IMR-90 (cell line): ENCODE data around the gene GARIN5A. TPM values are rescaled to one million over a fixed set of nuclear protein-coding genes. Genes with fewer than 3 reads are reported as not detected.

Experiments used
- ATAC-seq: fragments of 200-7000 bp; cut with Tn5 transposase; 2 replicates; pipeline ENCODE4 v1.9.1; 2020; ENCODE audit warnings: low read depth, mild to moderate bottlenecking, moderate library complexity
- BruUV-seq: library from RNA; stranded (reverse); fragments of 400-500 nt; replicated peaks from 2 replicates; lab custom pipeline; 2021; lab: Mats Ljungman, UMichigan
- CTCF ChIA-PET: fragments of 300-600 bp; formaldehyde crosslinking; extraction: SDS; loops from one replicate; lab custom pipeline; 2021; ENCODE audit warnings: antibody characterized with exemption; lab: Yijun Ruan, JAX
- POLR2A ChIA-PET: fragments of 300-600 bp; sonication (Branson Sonifier 250); formaldehyde crosslinking; loops from one replicate; lab custom pipeline; 2022; ENCODE audit warnings: antibody characterized with exemption; ENCODE audit not compliant: unreplicated experiment; lab: Charles Lee
- DNase-seq: peaks from one replicate; pipeline ENCODE4 v3.0.0; 2013
- H2AFZ ChIP-seq: replicated peaks from 2 replicates; pipeline ENCODE3; 2013; ENCODE audit warnings: low read length, mild to moderate bottlenecking; ENCODE audit not compliant: poor library complexity
- H2AK5ac ChIP-seq: 2 replicates; pipeline ENCODE4 v1.6.1; 2013; ENCODE audit warnings: low read depth, low read length, inconsistent platforms
- H2AK9ac ChIP-seq: replicated peaks from 2 replicates; pipeline ENCODE3; 2013; ENCODE audit warnings: mild to moderate bottlenecking, low read depth, low read length, moderate library complexity; ENCODE audit not compliant: poor library complexity
- H2BK120ac ChIP-seq: 2 replicates; pipeline ENCODE4 v1.6.1; 2013; ENCODE audit warnings: low read depth, low read length, inconsistent platforms
- H2BK15ac ChIP-seq: 3 replicates; pipeline ENCODE4 v1.6.1; 2013; ENCODE audit warnings: low read depth, low read length, inconsistent platforms
- H2BK20ac ChIP-seq: 2 replicates; pipeline ENCODE4 v1.6.1; 2013; ENCODE audit warnings: low read depth, mild to moderate bottlenecking, inconsistent platforms, low read length, moderate library complexity
- H2BK5ac ChIP-seq: 2 replicates; pipeline ENCODE4 v1.6.1; 2013; ENCODE audit warnings: mild to moderate bottlenecking, low read depth, low read length, inconsistent platforms; ENCODE audit not compliant: poor library complexity, severe bottlenecking
- H3K14ac ChIP-seq: replicated peaks from 2 replicates; pipeline ENCODE4 v1.6.1; 2013; ENCODE audit warnings: low read depth, low read length, inconsistent platforms
- H3K18ac ChIP-seq: 2 replicates; pipeline ENCODE4 v1.6.1; 2013; ENCODE audit warnings: low read depth, low read length, control low read depth
- H3K23ac ChIP-seq: 2 replicates; pipeline ENCODE4 v1.6.1; 2013; ENCODE audit warnings: low read depth, low read length, inconsistent platforms
- H3K27ac ChIP-seq: 2 replicates; pipeline ENCODE4 v1.5.1; 2013; ENCODE audit warnings: mild to moderate bottlenecking, control low read depth, low read length; ENCODE audit not compliant: insufficient read depth
- H3K27me3 ChIP-seq: 2 replicates; pipeline ENCODE4 v1.6.1; 2013; ENCODE audit warnings: low read length; ENCODE audit not compliant: control insufficient read depth, insufficient read depth
- H3K36me3 ChIP-seq: 2 replicates; pipeline ENCODE4 v1.6.1; 2013; ENCODE audit warnings: low read length, mixed read lengths; ENCODE audit not compliant: control insufficient read depth, insufficient read depth
- H3K4ac ChIP-seq: 2 replicates; pipeline ENCODE4 v1.6.1; 2013; ENCODE audit warnings: low read depth, low read length, inconsistent platforms
- H3K4me1 ChIP-seq: 2 replicates; pipeline ENCODE4 v1.6.1; 2013; ENCODE audit warnings: low read length, mixed read lengths; ENCODE audit not compliant: control insufficient read depth, insufficient read depth
- H3K4me2 ChIP-seq: 2 replicates; pipeline ENCODE4 v1.6.1; 2013; ENCODE audit warnings: low read depth, mild to moderate bottlenecking, control low read depth, low read length, moderate library complexity
- H3K4me3 ChIP-seq: 2 replicates; pipeline ENCODE4 v1.5.1; 2013; ENCODE audit warnings: low read depth, mild to moderate bottlenecking, control low read depth, low read length, moderate library complexity; ENCODE audit not compliant: insufficient read depth
- H3K56ac ChIP-seq: 2 replicates; pipeline ENCODE4 v1.6.1; 2013; ENCODE audit warnings: low read length, inconsistent platforms; ENCODE audit not compliant: insufficient read depth; ENCODE audit errors: extremely low read depth
- H3K79me1 ChIP-seq, 2 experiments: 2 replicates each; pipeline ENCODE4 v1.6.1; 2013; ENCODE audit warnings: low read length in 2 of 2, inconsistent platforms in 1 of 2, low read depth in 1 of 2
- H3K9ac ChIP-seq: 2 replicates; pipeline ENCODE4 v1.6.1; 2013; ENCODE audit warnings: low read depth, low read length, control low read depth
- H3K9me1 ChIP-seq: 2 replicates; pipeline ENCODE4 v1.6.1; 2013; ENCODE audit warnings: low read length, inconsistent platforms; ENCODE audit not compliant: insufficient read depth
- H3K9me3 ChIP-seq: 2 replicates; pipeline ENCODE4 v1.6.1; 2013; ENCODE audit warnings: low read length; ENCODE audit not compliant: control insufficient read depth, insufficient read depth
- H4K20me1 ChIP-seq: 2 replicates; pipeline ENCODE4 v1.6.1; 2013; ENCODE audit warnings: low read length, inconsistent platforms; ENCODE audit not compliant: insufficient read depth
- H4K5ac ChIP-seq: 2 replicates; pipeline ENCODE4 v1.6.1; 2013; ENCODE audit warnings: mild to moderate bottlenecking, low read depth, low read length, control low read depth
- H4K8ac ChIP-seq, 2 experiments: 2 replicates each; pipeline ENCODE4 v1.6.1; 2013; ENCODE audit warnings: low read depth in 2 of 2, low read length in 2 of 2, control low read depth in 1 of 2, inconsistent platforms in 1 of 2
- H4K91ac ChIP-seq: 2 replicates; pipeline ENCODE4 v1.6.1; 2013; ENCODE audit warnings: low read depth, low read length, inconsistent platforms; ENCODE audit not compliant: insufficient read depth
- BHLHE40 ChIP-seq: fragments of 150-350 bp; IDR thresholded peaks from 2 replicates; pipeline ENCODE4 v1.6.1; 2016; ENCODE audit warnings: mild to moderate bottlenecking, low read depth, low read length
- CEBPB ChIP-seq: IDR thresholded peaks from 2 replicates; pipeline ENCODE4 v1.6.1; 2012; ENCODE audit warnings: low read depth, low read length, improper control_type of control experiment
- FOS ChIP-seq: fragments of 150-350 bp; IDR thresholded peaks from 2 replicates; pipeline ENCODE4 v1.6.1; 2016; ENCODE audit warnings: low read depth, low read length
- MAZ ChIP-seq: IDR thresholded peaks from 2 replicates; pipeline ENCODE4 v1.6.1; 2012; ENCODE audit warnings: low read depth, mild to moderate bottlenecking, low read length, improper control_type of control experiment, moderate library complexity, borderline replicate concordance
- MXI1 ChIP-seq: IDR thresholded peaks from 2 replicates; pipeline ENCODE4 v1.6.1; 2012; ENCODE audit warnings: low read depth, mild to moderate bottlenecking, low read length, moderate library complexity, borderline replicate concordance
- POLR2A ChIP-seq: IDR thresholded peaks from 2 replicates; pipeline ENCODE4 v1.6.1; 2012; ENCODE audit warnings: mild to moderate bottlenecking, low read depth, low read length
- RAD21 ChIP-seq: IDR thresholded peaks from 2 replicates; pipeline ENCODE4 v1.6.1; 2012; ENCODE audit warnings: low read length, improper control_type of control experiment
- RFX5 ChIP-seq: IDR thresholded peaks from 2 replicates; pipeline ENCODE4 v1.8.0; 2012; ENCODE audit warnings: low read depth, mild to moderate bottlenecking, low read length, moderate library complexity
- SMC3 ChIP-seq: fragments of 150-350 bp; IDR thresholded peaks from 2 replicates; pipeline ENCODE4 v1.6.1; 2016; ENCODE audit warnings: low read depth, mild to moderate bottlenecking, antibody characterized with exemption, low read length, moderate library complexity
- WGBS, 2 experiments: methylation state at CpG; one replicate each; pipeline versions ENCODE4 v1.1.5 to v1.1.7; 2013; ENCODE audit warnings: missing lambda C conversion rate in 2 of 2; ENCODE audit not compliant: insufficient read length in 1 of 2; ENCODE audit errors: extremely low coverage in 2 of 2; 5-methylcytosine and 5-hydroxymethylcytosine counted together
- dilution Hi-C: fragments of 300-500 bp; cut with HindIII; formaldehyde crosslinking; loops from one replicate; pipeline ENCODE4 v1.14.3; 2018; ENCODE audit warnings: low sequenced_read_pairs; ENCODE audit not compliant: unreplicated experiment
- in situ Hi-C: fragments of 300-500 bp; cut with MboI; formaldehyde crosslinking; loops from 3 replicates; pipeline ENCODE4 v1.14.3; 2019; ENCODE audit warnings: low sequenced_read_pairs, inconsistent platforms, mixed read lengths
- intact Hi-C: fragments of 100-400 bp; cut with micrococcal nuclease; formaldehyde crosslinking; loops from 2 replicates; pipeline ENCODE4 v1.10.0; 2022
- polyA plus RNA-seq, 3 experiments: library from polyadenylated mRNA; depleted of rRNA; stranded (reverse); fragments of >200 nt; gene quantifications; 2 replicates each; pipeline ENCODE4 v1.2.3, GENCODE V29; 2012; ENCODE audit warnings: low replicate concordance in 1 of 3
- total RNA-seq: library from RNA; depleted of rRNA; stranded (reverse); fragments of >200 nt; gene quantifications from 2 replicates; pipeline ENCODE4 v1.2.3, GENCODE V29; 2012
- TF ChIP-seq, protein P1 (sequence below): fragments of 150-350 bp; IDR thresholded peaks from 2 replicates; pipeline ENCODE4 v1.6.1; 2017; ENCODE audit warnings: mild to moderate bottlenecking, antibody characterized with exemption, low read length, low read depth
- TF ChIP-seq, protein P2 (sequence below): conservative IDR thresholded peaks from 2 replicates; pipeline ENCODE4 v1.5.1; 2012; ENCODE audit warnings: mild to moderate bottlenecking, low read depth, low read length, improper control_type of control experiment

The GARIN5A gene
- total and polyA plus RNA-seq, 2 of the 4 experiments (the other 2 are of a cell fraction), result 0.53 TPM; not detected in 1

DNA sequence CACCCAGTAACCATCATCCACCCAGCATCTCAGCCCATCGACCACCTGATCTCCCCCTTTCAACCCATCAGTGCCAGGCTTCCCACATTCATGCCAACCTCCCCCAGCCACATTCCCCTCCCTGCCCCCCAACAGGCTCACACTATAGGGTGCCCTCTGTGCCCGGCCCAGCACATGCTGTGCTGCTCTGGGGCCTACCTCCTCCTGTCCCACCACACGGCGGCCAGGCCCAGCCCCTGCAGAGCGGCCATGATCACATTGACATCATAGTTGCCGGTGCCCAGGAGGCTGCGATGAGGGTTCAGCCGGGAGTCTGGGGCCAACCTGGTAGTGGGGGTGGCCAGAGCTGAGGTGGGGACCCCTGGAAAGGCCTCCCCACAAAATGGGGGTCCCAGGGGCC lies 30.7 kb upstream of the GARIN5A start:
- no peak overlapping the region for H2BK120ac ChIP-seq
- POLR2A ChIA-PET, result no interaction called here
- H2AK5ac ChIP-seq, result no peak overlapping the region
- no peak overlapping the region for H3K9ac ChIP-seq
- intact Hi-C loops (no loop called here), dilution Hi-C loops (no loop called here), in situ Hi-C loops (no loop called here)
- no peak overlapping the region for H3K4ac ChIP-seq
- H3K4me1 ChIP-seq, result peaks cover 3% of the 10 kb centered on the region
- H2AFZ ChIP-seq, result peak overlapping the region; percentile 23
- H3K27me3 ChIP-seq, result no peaks in the 10 kb centered on the region
- H4K5ac ChIP-seq, result no peak overlapping the region
- no peak overlapping the region for H3K4me2 ChIP-seq
- no peak for TF ChIP-seq MAZ
- no peak for TF ChIP-seq CEBPB
- no peak for TF ChIP-seq SMC3
- no peak for TF ChIP-seq FOS
- TF ChIP-seq RFX5, result no peak
- TF ChIP-seq POLR2A, result no peak
- TF ChIP-seq RAD21, result no peak
- TF ChIP-seq, protein P1, sequence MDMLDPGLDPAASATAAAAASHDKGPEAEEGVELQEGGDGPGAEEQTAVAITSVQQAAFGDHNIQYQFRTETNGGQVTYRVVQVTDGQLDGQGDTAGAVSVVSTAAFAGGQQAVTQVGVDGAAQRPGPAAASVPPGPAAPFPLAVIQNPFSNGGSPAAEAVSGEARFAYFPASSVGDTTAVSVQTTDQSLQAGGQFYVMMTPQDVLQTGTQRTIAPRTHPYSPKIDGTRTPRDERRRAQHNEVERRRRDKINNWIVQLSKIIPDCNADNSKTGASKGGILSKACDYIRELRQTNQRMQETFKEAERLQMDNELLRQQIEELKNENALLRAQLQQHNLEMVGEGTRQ, result no peak
- no peak for TF ChIP-seq BHLHE40
- no peak for TF ChIP-seq MXI1
- TF ChIP-seq, protein P2, sequence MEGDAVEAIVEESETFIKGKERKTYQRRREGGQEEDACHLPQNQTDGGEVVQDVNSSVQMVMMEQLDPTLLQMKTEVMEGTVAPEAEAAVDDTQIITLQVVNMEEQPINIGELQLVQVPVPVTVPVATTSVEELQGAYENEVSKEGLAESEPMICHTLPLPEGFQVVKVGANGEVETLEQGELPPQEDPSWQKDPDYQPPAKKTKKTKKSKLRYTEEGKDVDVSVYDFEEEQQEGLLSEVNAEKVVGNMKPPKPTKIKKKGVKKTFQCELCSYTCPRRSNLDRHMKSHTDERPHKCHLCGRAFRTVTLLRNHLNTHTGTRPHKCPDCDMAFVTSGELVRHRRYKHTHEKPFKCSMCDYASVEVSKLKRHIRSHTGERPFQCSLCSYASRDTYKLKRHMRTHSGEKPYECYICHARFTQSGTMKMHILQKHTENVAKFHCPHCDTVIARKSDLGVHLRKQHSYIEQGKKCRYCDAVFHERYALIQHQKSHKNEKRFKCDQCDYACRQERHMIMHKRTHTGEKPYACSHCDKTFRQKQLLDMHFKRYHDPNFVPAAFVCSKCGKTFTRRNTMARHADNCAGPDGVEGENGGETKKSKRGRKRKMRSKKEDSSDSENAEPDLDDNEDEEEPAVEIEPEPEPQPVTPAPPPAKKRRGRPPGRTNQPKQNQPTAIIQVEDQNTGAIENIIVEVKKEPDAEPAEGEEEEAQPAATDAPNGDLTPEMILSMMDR, result no peak
- H3K9me1 ChIP-seq, result no peaks in the 10 kb centered on the region; the same call in 1 of the 2 replicates
- no peak for DNase-seq
- no peak overlapping the region for H3K18ac ChIP-seq
- no peak for ATAC-seq
- peaks cover 5 to 10% of the 10 kb centered on the region in 2 experiments; a peak in 3 of 4 replicates for H3K79me1 ChIP-seq
- WGBS, 2 experiments, result 100% methylated on average over 1 of the region's 8 CpGs; no CpG with 5 or more reads in 1 of the 2 experiments
- no peak overlapping the region for H4K91ac ChIP-seq
- H2BK15ac ChIP-seq, result no peak overlapping the region
- no peak overlapping the region for H2BK5ac ChIP-seq
- no peak overlapping the region for H3K27ac ChIP-seq
- H3K56ac ChIP-seq, result no peak overlapping the region
- no peak overlapping the region for H3K4me3 ChIP-seq
- no peak overlapping the region for H3K23ac ChIP-seq
- H4K20me1 ChIP-seq, result no peaks in the 10 kb centered on the region
- no TSS peak for BruUV-seq
- no peak overlapping the region for H3K14ac ChIP-seq
- no peak overlapping the region for H2BK20ac ChIP-seq
- peaks cover 3% of the 10 kb centered on the region; the same call in 1 of the 2 replicates for H3K36me3 ChIP-seq
- H4K8ac ChIP-seq, result no peak overlapping the region
- no peaks in the 10 kb centered on the region for H3K9me3 ChIP-seq
- no peak overlapping the region for H2AK9ac ChIP-seq
- CTCF ChIA-PET, result no interaction called here
